PC-9 (cell line): ENCODE data around the gene MMP17. TPM values are rescaled to one million over a fixed set of nuclear protein-coding genes. Genes with fewer than 3 reads are reported as not detected.

Experiments
- BruUV-seq: library from RNA; stranded (reverse); fragments of 400-500 nt; replicated peaks from 2 replicates; lab custom pipeline; 2021; lab: Mats Ljungman, UMichigan
- CTCF ChIA-PET: fragments of 300-600 bp; sonication (Branson Sonifier 250); formaldehyde crosslinking; loops from one replicate; lab custom pipeline; 2022; ENCODE audit warnings: antibody characterized with exemption; lab: Charles Lee
- POLR2A ChIA-PET: fragments of 300-600 bp; sonication (Branson Sonifier 250); formaldehyde crosslinking; loops from one replicate; lab custom pipeline; 2022; ENCODE audit warnings: antibody characterized with exemption; ENCODE audit not compliant: unreplicated experiment; lab: Charles Lee
- DNase-seq, 2 experiments: peaks; one replicate each; pipeline versions ENCODE4 v3.0.0 to v3.0.0-alpha.2; 2015 to 2022; ENCODE audit warnings: mixed read lengths in 1 of 2
- H2AFZ ChIP-seq: fragments of 200-600 bp; sonication (generic); 2 replicates; pipeline ENCODE4 v1.8.1; 2017; ENCODE audit warnings: antibody characterized with exemption
- H3F3A ChIP-seq: fragments of 200-600 bp; sonication (generic); 2 replicates; pipeline ENCODE4 v1.8.1; 2017; ENCODE audit warnings: antibody characterized with exemption, mild to moderate bottlenecking, low read depth; ENCODE audit not compliant: insufficient read depth
- H3K27ac ChIP-seq: fragments of 200-600 bp; sonication (generic); 2 replicates; pipeline ENCODE4 v1.6.1; 2016; ENCODE audit warnings: mixed run types
- H3K27me3 ChIP-seq: fragments of 200-600 bp; sonication (generic); 2 replicates; pipeline ENCODE4 v1.6.1; 2016; ENCODE audit warnings: low read depth, mixed run types; ENCODE audit not compliant: insufficient read depth
- H3K36me3 ChIP-seq: fragments of 200-600 bp; sonication (generic); 2 replicates; pipeline ENCODE4 v1.6.1; 2016; ENCODE audit warnings: low read depth, mixed run types
- H3K4me1 ChIP-seq: fragments of 200-600 bp; sonication (generic); replicated peaks from 2 replicates; pipeline ENCODE4 v1.6.1; 2016; ENCODE audit warnings: mixed run types; ENCODE audit not compliant: insufficient read depth
- H3K4me2 ChIP-seq: fragments of 200-600 bp; sonication (generic); 2 replicates; pipeline ENCODE4 v1.6.1; 2017; ENCODE audit warnings: mixed run types
- H3K4me3 ChIP-seq: fragments of 200-600 bp; sonication (generic); 2 replicates; pipeline ENCODE4 v1.6.1; 2016; ENCODE audit warnings: mixed run types
- H3K79me2 ChIP-seq: fragments of 200-600 bp; sonication (generic); 2 replicates; pipeline ENCODE4 v1.6.1; 2017; ENCODE audit warnings: low read depth, mixed run types
- H3K9me2 ChIP-seq: fragments of 200-600 bp; sonication (generic); 2 replicates; pipeline ENCODE4 v1.8.1; 2017; ENCODE audit warnings: mild to moderate bottlenecking; ENCODE audit not compliant: insufficient read depth
- H3K9me3 ChIP-seq: fragments of 200-600 bp; sonication (generic); 2 replicates; pipeline ENCODE4 v1.8.1; 2016; ENCODE audit warnings: low read depth; ENCODE audit not compliant: insufficient read depth
- H4K20me1 ChIP-seq: fragments of 200-600 bp; sonication (generic); 2 replicates; pipeline ENCODE4 v1.8.1; 2017; ENCODE audit not compliant: insufficient read depth
- CTCF ChIP-seq: fragments of 200-600 bp; sonication (generic); conservative IDR thresholded peaks from 2 replicates; pipeline ENCODE4 v1.6.1; 2017; ENCODE audit warnings: mixed run types, antibody characterized with exemption, mild to moderate bottlenecking, moderate library complexity
- EZH2 ChIP-seq: fragments of 200-600 bp; sonication (generic); IDR thresholded peaks from 2 replicates; pipeline ENCODE4 v1.8.0; 2017; ENCODE audit warnings: antibody characterized with exemption, low read depth
- intact Hi-C: fragments of 100-400 bp; cut with micrococcal nuclease; formaldehyde crosslinking; loops from one replicate; pipeline ENCODE4 v1.10.0; 2022; ENCODE audit not compliant: unreplicated experiment
- total RNA-seq: library from RNA; stranded (reverse); gene quantifications from 2 replicates; pipeline ENCODE4 v1.2.3, GENCODE V29; 2021

MMP17 gene
- total RNA-seq, 1 experiment from 2014 or later = 3.3 TPM

GRCh38 chr12:131835616-131836171 is 7.5 kb downstream of the MMP17 start:
- intact Hi-C loops = loop anchor here (5.0 kb wide), 1 partner anchor 167 kb away; no protein-coding TSS in a partner anchor
- ChIA-PET CTCF (interaction anchor here (0.5 to 0.7 kb wide), 4 partner anchors 35 to 725 kb away, joined by 3 to 7 read pairs (median 4); no protein-coding TSS in a partner anchor), POLR2A (interaction anchor here (0.6 kb wide), 1 partner anchor 51 kb away, joined by 6 read pairs; no protein-coding TSS in a partner anchor)
- H3K4me1 ChIP-seq = peaks cover 17% of the 10 kb centered on the region; the same call in 1 of the 2 replicates
- TF ChIP-seq EZH2 = no peak
- H3K9me2 ChIP-seq = no peaks in the 10 kb centered on the region
- H3K27me3 ChIP-seq = no peaks in the 10 kb centered on the region
- no peaks in the 10 kb centered on the region for H4K20me1 ChIP-seq
- H3K27ac ChIP-seq = no peak overlapping the region
- peaks cover 18% of the 10 kb centered on the region for H3F3A ChIP-seq
- no peaks in the 10 kb centered on the region for H3K36me3 ChIP-seq
- no TSS peak for BruUV-seq
- H3K4me2 ChIP-seq = 0 out of 2 replicates have a peak overlapping the region, but pooled peaks have one; percentile 14
- no peak overlapping the region for H3K4me3 ChIP-seq
- H3K9me3 ChIP-seq = no peaks in the 10 kb centered on the region
- no peak overlapping the region for H2AFZ ChIP-seq
- no peaks in the 10 kb centered on the region for H3K79me2 ChIP-seq
- DNase-seq = no peak

GRCh38 chr12:131836193-131836592 is 8.0 kb downstream of the MMP17 start:
- H3K9me3 ChIP-seq = no peaks in the 10 kb centered on the region
- no peaks in the 10 kb centered on the region for H3K36me3 ChIP-seq
- BruUV-seq = no TSS peak
- peaks cover 13% of the 10 kb centered on the region for H3F3A ChIP-seq
- peaks cover 17% of the 10 kb centered on the region; the same call in 1 of the 2 replicates for H3K4me1 ChIP-seq
- no peak overlapping the region for H3K27ac ChIP-seq
- H3K79me2 ChIP-seq = no peaks in the 10 kb centered on the region
- H3K4me2 ChIP-seq = no peak overlapping the region
- H4K20me1 ChIP-seq = no peaks in the 10 kb centered on the region
- no peak overlapping the region for H3K4me3 ChIP-seq
- POLR2A ChIA-PET = no interaction called here
- H2AFZ ChIP-seq = no peak overlapping the region
- CTCF ChIA-PET = interaction anchor here (0.5 to 0.7 kb wide), 4 partner anchors 35 to 725 kb away, joined by 3 to 7 read pairs (median 4); no protein-coding TSS in a partner anchor
- H3K9me2 ChIP-seq = no peaks in the 10 kb centered on the region
- intact Hi-C loops = loop anchor here (5.0 kb wide), 1 partner anchor 166 kb away; no protein-coding TSS in a partner anchor
- H3K27me3 ChIP-seq = no peaks in the 10 kb centered on the region
- no peak for DNase-seq
- TF ChIP-seq EZH2 = no peak
- peak; percentile 56; the same call in 1 of the 2 replicates for TF ChIP-seq CTCF

GRCh38 chr12:131836714-131837397 is 8.7 kb downstream of the MMP17 start:
- H3K79me2 ChIP-seq = no peaks in the 10 kb centered on the region
- H3K4me1 ChIP-seq = peaks cover 17% of the 10 kb centered on the region; the same call in 1 of the 2 replicates
- H3K27ac ChIP-seq = no peak overlapping the region
- no peaks in the 10 kb centered on the region for H4K20me1 ChIP-seq
- H3K4me2 ChIP-seq = no peak overlapping the region
- H3K9me2 ChIP-seq = no peaks in the 10 kb centered on the region
- no peaks in the 10 kb centered on the region for H3K36me3 ChIP-seq
- no peak for TF ChIP-seq CTCF
- no peak for TF ChIP-seq EZH2
- no peak for DNase-seq
- BruUV-seq = no TSS peak
- no peak overlapping the region for H3K4me3 ChIP-seq
- intact Hi-C loops = loop anchor here (5.0 kb wide), 1 partner anchor 165 kb away; no protein-coding TSS in a partner anchor
- ChIA-PET CTCF (no interaction called here), POLR2A (no interaction called here)
- H3K27me3 ChIP-seq = no peaks in the 10 kb centered on the region
- peaks cover 13% of the 10 kb centered on the region for H3F3A ChIP-seq
- H3K9me3 ChIP-seq = no peaks in the 10 kb centered on the region
- no peak overlapping the region for H2AFZ ChIP-seq
